SK-N-SH (cell line): Measurements from ENCODE around the gene CELF5. TPM values are rescaled to one million over a fixed set of nuclear protein-coding genes. Genes with fewer than 3 reads are reported as not detected.

Experiments used
- CTCF ChIA-PET: fragments of 300-600, 350-600 bp; formaldehyde crosslinking; extraction: SDS; loops from one replicate; lab custom pipeline; 2021; lab: Yijun Ruan, JAX
- POLR2A ChIA-PET: fragments of 350-600 bp; sonication (Branson Sonifier 250); formaldehyde crosslinking; extraction: SDS; loops from one replicate; lab custom pipeline; 2020; ENCODE audit warnings: antibody characterized with exemption, inconsistent platforms; lab: Yijun Ruan, JAX
- DNase-seq: peaks from one replicate; pipeline ENCODE4 v3.0.0; 2012
- H2AFZ ChIP-seq: fragments of 200-600 bp; sonication (generic); 2 replicates; pipeline ENCODE4 v1.8.1; 2016; ENCODE audit warnings: antibody characterized with exemption, mild to moderate bottlenecking, low read depth
- H3F3A ChIP-seq: fragments of 200-600 bp; sonication (generic); replicated peaks from 2 replicates; pipeline ENCODE3; 2016; ENCODE audit warnings: antibody characterized with exemption, mild to moderate bottlenecking; ENCODE audit not compliant: insufficient read depth
- H3K27ac ChIP-seq, 2 experiments: fragments of 200-500 bp in 1 of 2; fragments of 200-600 bp in 1 of 2; sonication (Bioruptor generic) in 1 of 2; sonication (generic), shearing (Covaris generic) in 1 of 2; 2 replicates each; pipeline versions ENCODE4 v1.5.1 to v1.6.1; 2014 to 2016; ENCODE audit warnings: low read depth in 2 of 2, inconsistent platforms in 1 of 2, low read length in 1 of 2, mild to moderate bottlenecking in 1 of 2, mixed read lengths in 1 of 2
- H3K27me3 ChIP-seq: fragments of 200-600 bp; sonication (generic), shearing (Covaris generic); 2 replicates; pipeline ENCODE4 v1.6.1; 2016; ENCODE audit warnings: mixed run types; ENCODE audit not compliant: insufficient read depth
- H3K36me3 ChIP-seq, 2 experiments: fragments of 200-500 bp in 1 of 2; fragments of 200-600 bp in 1 of 2; sonication (Bioruptor generic) in 1 of 2; sonication (generic) in 1 of 2; replicated peaks in 1 of 2; 2 replicates each; pipeline versions ENCODE3 to v1.5.1; 2014 to 2016; ENCODE audit warnings: low read length in 1 of 2, mild to moderate bottlenecking in 1 of 2; ENCODE audit not compliant: insufficient read depth in 2 of 2, control insufficient read depth in 1 of 2
- H3K4me1 ChIP-seq, 2 experiments: fragments of 200-500 bp in 1 of 2; fragments of 200-600 bp in 1 of 2; sonication (Bioruptor generic) in 1 of 2; sonication (generic), shearing (Covaris generic) in 1 of 2; 2 replicates each; pipeline versions ENCODE4 v1.5.1 to v1.6.1; 2014 to 2016; ENCODE audit warnings: low read depth in 1 of 2, low read length in 1 of 2, mixed run types in 1 of 2; ENCODE audit not compliant: insufficient read depth in 2 of 2, control insufficient read depth in 1 of 2
- H3K4me2 ChIP-seq: fragments of 200-600 bp; sonication (generic), shearing (Covaris generic); 2 replicates; pipeline ENCODE4 v1.6.1; 2017; ENCODE audit warnings: mixed run types
- H3K4me3 ChIP-seq, 2 experiments: fragments of 200-500 bp in 1 of 2; fragments of 200-600 bp in 1 of 2; sonication (Bioruptor generic) in 1 of 2; sonication (generic), shearing (Covaris generic) in 1 of 2; 2 replicates each; pipeline versions ENCODE4 v1.5.1 to v1.8.1; 2014 to 2016; ENCODE audit warnings: low read depth in 2 of 2, inconsistent platforms in 1 of 2, low read length in 1 of 2, mild to moderate bottlenecking in 1 of 2, mixed read lengths in 1 of 2, moderate library complexity in 1 of 2
- H3K79me2 ChIP-seq: fragments of 200-600 bp; sonication (generic); 2 replicates; pipeline ENCODE4 v1.8.1; 2017; ENCODE audit warnings: mild to moderate bottlenecking; ENCODE audit not compliant: insufficient read depth
- H3K9ac ChIP-seq: fragments of 200-600 bp; sonication (generic); 2 replicates; pipeline ENCODE4 v1.6.1; 2017; ENCODE audit warnings: mixed run types
- H3K9me2 ChIP-seq: fragments of 200-600 bp; sonication (generic); 2 replicates; pipeline ENCODE4 v1.6.1; 2017; ENCODE audit warnings: mixed run types
- H3K9me3 ChIP-seq: fragments of 200-600 bp; sonication (generic); 2 replicates; pipeline ENCODE4 v1.6.1; 2017; ENCODE audit warnings: mixed run types, mild to moderate bottlenecking, moderate library complexity
- H4K20me1 ChIP-seq: fragments of 200-600 bp; sonication (generic); 2 replicates; pipeline ENCODE4 v1.6.1; 2017; ENCODE audit warnings: mild to moderate bottlenecking, mixed run types; ENCODE audit not compliant: insufficient read depth
- CTCF ChIP-seq: fragments of 200-600 bp; sonication (generic); IDR thresholded peaks from 2 replicates; pipeline ENCODE4 v1.6.1; 2017; ENCODE audit warnings: antibody characterized with exemption, mild to moderate bottlenecking, moderate library complexity
- ELF1 ChIP-seq: IDR thresholded peaks from 2 replicates; pipeline ENCODE4 v1.4.0; 2012
- EP300 ChIP-seq, 2 experiments: IDR thresholded peaks; 2 replicates each; pipeline versions ENCODE4 v1.4.0 to v1.6.1; 2012; ENCODE audit warnings: borderline replicate concordance in 1 of 2, low read depth in 1 of 2, low read length in 1 of 2
- GABPA ChIP-seq: IDR thresholded peaks from 2 replicates; pipeline ENCODE4 v1.4.0; 2012; ENCODE audit warnings: low read depth, mild to moderate bottlenecking
- GATA2 ChIP-seq: sonication (generic); formaldehyde crosslinking; IDR thresholded peaks from 2 replicates; pipeline ENCODE4 v1.5.0; 2020; ENCODE audit warnings: mild to moderate bottlenecking, missing genetic modification reagents
- MAX ChIP-seq: IDR thresholded peaks from 2 replicates; pipeline ENCODE4 v1.4.0; 2012; ENCODE audit warnings: low read depth
- MXI1 ChIP-seq: IDR thresholded peaks from 2 replicates; pipeline ENCODE4 v1.6.1; 2012; ENCODE audit warnings: mild to moderate bottlenecking, low read depth, low read length, improper control_type of control experiment
- PBX3 ChIP-seq: IDR thresholded peaks from 2 replicates; pipeline ENCODE4; 2012
- RAD21 ChIP-seq: IDR thresholded peaks from 2 replicates; pipeline ENCODE4 v1.6.1; 2012; ENCODE audit warnings: mild to moderate bottlenecking, low read length
- REST ChIP-seq: IDR thresholded peaks from 2 replicates; pipeline ENCODE4 v1.6.1; 2012; ENCODE audit warnings: mild to moderate bottlenecking, low read depth, low read length, moderate library complexity
- RFX5 ChIP-seq: IDR thresholded peaks from 2 replicates; pipeline ENCODE4 v1.6.1; 2012; ENCODE audit warnings: mild to moderate bottlenecking, improper control_type of control experiment, low read length
- WGBS: methylation state at CpG from one replicate; pipeline ENCODE4 v1.1.6; 2017; ENCODE audit warnings: low lambda C conversion rate; 5-methylcytosine and 5-hydroxymethylcytosine counted together
- polyA plus RNA-seq, 3 experiments: library from polyadenylated mRNA; depleted of rRNA; stranded (reverse); fragments of >200 nt; gene quantifications; 2 replicates each; pipeline ENCODE4 v1.2.3, GENCODE V29; 2012

Gene CELF5
- polyA plus RNA-seq, 1 of the 3 experiments (the other 2 are of a cell fraction): 0.33 TPM

- Histone ChIP-seq H3F3A (peaks cover 2% of the 10 kb centered on the region), H3K27ac (no peak overlapping the region), H3K36me3 (peaks cover 0 to 8% of the 10 kb centered on the region in 2 experiments), H3K4me2 (peak overlapping the region; percentile 99), H3K9me2 (no peaks in the 10 kb centered on the region), H4K20me1 (peaks cover 17% of the 10 kb centered on the region; the same call in 1 of the 2 replicates), H3K9me3 (no peaks in the 10 kb centered on the region), H3K79me2 (peaks cover 67% of the 10 kb centered on the region), H3K4me3 (peak overlapping the region in 1 of 2 experiments; percentile 91; a peak in 2 of 4 replicates), H2AFZ (no peak overlapping the region), H3K4me1 (peaks cover 10 to 19% of the 10 kb centered on the region in 2 experiments; a peak in 2 of 4 replicates), H3K27me3 (no peaks in the 10 kb centered on the region), H3K9ac (no peak overlapping the region)
- no peak for TF ChIP-seq MAX
- no peak for TF ChIP-seq REST
- no peak for TF ChIP-seq EP300 (IDR thresholded peaks at IDR 0.05; ENCODE audit: borderline replicate concordance in 1 of 2, low read depth in 1 of 2, low read length in 1 of 2)
- TF ChIP-seq ELF1: no peak
- no peak for TF ChIP-seq GATA2
- TF ChIP-seq CTCF: no peak
- no peak for TF ChIP-seq RAD21
- no peak for TF ChIP-seq GABPA
- TF ChIP-seq MXI1: no peak
- no peak for TF ChIP-seq RFX5
- no peak for TF ChIP-seq PBX3
- WGBS: 96% methylated on average over 16 of the region's 36 CpGs
- POLR2A ChIA-PET: interaction anchor here (1.2 kb wide), 1 partner anchor 152 kb away, joined by 3 read pairs; no protein-coding TSS in a partner anchor
- no peak for DNase-seq
- CTCF ChIA-PET: interaction anchor here (1.3 to 2.0 kb wide), 3 partner anchors 22 to 540 kb away, joined by 4 to 7 read pairs (median 4); no protein-coding TSS in a partner anchor
These were observed 36.6 kb upstream of the CELF5 start for GRCh38 chr19:3187662-3188511.
